Mucosa of rectum (tissue), 2 donors: ENCODE data around the gene MRPL30.
A peak's percentile ranks its signal among the peaks of the same experiment; 100 is the strongest.
"Not testable (repeated sequence)": the region's sequence is repeated elsewhere in the genome, so short reads cannot be mapped to it uniquely, and the experiment has no call there.

ENCODE experiments used
- H3K27ac ChIP-seq, 2 donors: one replicate each; pipeline ENCODE4 v1.7.0; 2013; ENCODE audit warnings: inconsistent platforms in 2 of 2, low read depth in 2 of 2, low read length in 2 of 2
- H3K27me3 ChIP-seq, 2 donors: one replicate each; pipeline ENCODE4 v1.7.0; 2013; ENCODE audit warnings: low read length in 2 of 2; ENCODE audit not compliant: control insufficient read depth in 2 of 2, insufficient read depth in 2 of 2
- H3K36me3 ChIP-seq, 2 donors: one replicate each; pipeline ENCODE4 v1.7.0; 2013; ENCODE audit warnings: low read length in 2 of 2; ENCODE audit not compliant: control insufficient read depth in 2 of 2, insufficient read depth in 2 of 2
- H3K4me1 ChIP-seq, 2 donors: one replicate each; pipeline ENCODE4 v1.7.0; 2013; ENCODE audit warnings: low read length in 2 of 2, mild to moderate bottlenecking in 1 of 2; ENCODE audit not compliant: control insufficient read depth in 2 of 2, insufficient read depth in 2 of 2
- H3K4me3 ChIP-seq, 2 donors: one replicate each; pipeline ENCODE4 v1.7.0; 2013; ENCODE audit warnings: low read length in 2 of 2
- H3K9ac ChIP-seq, 2 donors: one replicate each; pipeline ENCODE4 v1.7.0; 2013; ENCODE audit warnings: low read length in 2 of 2, low read depth in 1 of 2, mild to moderate bottlenecking in 1 of 2
- H3K9me3 ChIP-seq, 2 donors: one replicate each; pipeline ENCODE4 v1.7.0; 2013; ENCODE audit warnings: low read length in 2 of 2; ENCODE audit not compliant: control insufficient read depth in 2 of 2
- donor health status: healthy.
- donor health status: Normal muscosa, but diverticular disease.

MRPL30 gene

GRCh38 chr2:99216096-99216495 is 35.1 kb downstream of the MRPL30 start:
- Histone ChIP-seq H3K27me3 (no peaks in the 10 kb centered on the region), H3K36me3 (no peaks in the 10 kb centered on the region), H3K4me1 (peaks cover 4 to 5% of the 10 kb centered on the region in 2 donors), H3K27ac (no peak overlapping the region), H3K9ac (no peak overlapping the region), H3K4me3 (no peak overlapping the region), H3K9me3 (no peaks in the 10 kb centered on the region)

GRCh38 chr2:99217929-99218501 is 37.0 kb downstream of the MRPL30 start:
- Histone ChIP-seq H3K4me1 (peaks cover 4 to 5% of the 10 kb centered on the region in 2 donors), H3K27me3 (no peaks in the 10 kb centered on the region), H3K9me3 (no peaks in the 10 kb centered on the region), H3K9ac (no peak overlapping the region), H3K27ac (peak overlapping the region in 1 of 2 donors; percentile 6), H3K36me3 (no peaks in the 10 kb centered on the region), H3K4me3 (no peak overlapping the region)

- not testable (repeated sequence) for H3K27me3 ChIP-seq, H3K27ac ChIP-seq, H3K9me3 ChIP-seq, H3K9ac ChIP-seq, H3K4me3 ChIP-seq, H3K36me3 ChIP-seq, H3K4me1 ChIP-seq
These were observed 52.2 kb downstream of the MRPL30 start for GRCh38 chr2:99233177-99233576.

GRCh38 chr2:99238599-99238998 is 57.6 kb downstream of the MRPL30 start:
- H3K4me3 ChIP-seq, result no peak overlapping the region
- H3K36me3 ChIP-seq, result no peaks in the 10 kb centered on the region
- H3K9me3 ChIP-seq, result no peaks in the 10 kb centered on the region
- H3K9ac ChIP-seq, result no peak overlapping the region
- H3K4me1 ChIP-seq, result no peaks in the 10 kb centered on the region
- no peak overlapping the region for H3K27ac ChIP-seq
- no peaks in the 10 kb centered on the region for H3K27me3 ChIP-seq

GRCh38 chr2:99240431-99240830 is 59.4 kb downstream of the MRPL30 start:
- H3K4me1 ChIP-seq, result no peaks in the 10 kb centered on the region
- no peaks in the 10 kb centered on the region for H3K9me3 ChIP-seq
- no peaks in the 10 kb centered on the region for H3K36me3 ChIP-seq
- H3K27ac ChIP-seq, result no peak overlapping the region
- H3K27me3 ChIP-seq, result no peaks in the 10 kb centered on the region
- H3K4me3 ChIP-seq, result no peak overlapping the region
- H3K9ac ChIP-seq, result no peak overlapping the region

GRCh38 chr2:99242151-99242550 is 61.2 kb downstream of the MRPL30 start:
- no peaks in the 10 kb centered on the region for H3K4me1 ChIP-seq

More at GRCh38 chr2:99242151-99242550, 61.2 kb downstream of the MRPL30 start:
- Histone ChIP-seq H3K4me3 (no peak overlapping the region), H3K9ac (no peak overlapping the region), H3K9me3 (no peaks in the 10 kb centered on the region), H3K36me3 (no peaks in the 10 kb centered on the region), H3K27ac (no peak overlapping the region), H3K27me3 (no peaks in the 10 kb centered on the region)
